LoVo (cell line): Measurements from ENCODE around the gene TMEM171.

Experiments
- DNase-seq: peaks from one replicate; pipeline ENCODE4 v3.0.0-alpha.2; 2016; ENCODE audit warnings: low spot score

TMEM171 gene

DNA sequence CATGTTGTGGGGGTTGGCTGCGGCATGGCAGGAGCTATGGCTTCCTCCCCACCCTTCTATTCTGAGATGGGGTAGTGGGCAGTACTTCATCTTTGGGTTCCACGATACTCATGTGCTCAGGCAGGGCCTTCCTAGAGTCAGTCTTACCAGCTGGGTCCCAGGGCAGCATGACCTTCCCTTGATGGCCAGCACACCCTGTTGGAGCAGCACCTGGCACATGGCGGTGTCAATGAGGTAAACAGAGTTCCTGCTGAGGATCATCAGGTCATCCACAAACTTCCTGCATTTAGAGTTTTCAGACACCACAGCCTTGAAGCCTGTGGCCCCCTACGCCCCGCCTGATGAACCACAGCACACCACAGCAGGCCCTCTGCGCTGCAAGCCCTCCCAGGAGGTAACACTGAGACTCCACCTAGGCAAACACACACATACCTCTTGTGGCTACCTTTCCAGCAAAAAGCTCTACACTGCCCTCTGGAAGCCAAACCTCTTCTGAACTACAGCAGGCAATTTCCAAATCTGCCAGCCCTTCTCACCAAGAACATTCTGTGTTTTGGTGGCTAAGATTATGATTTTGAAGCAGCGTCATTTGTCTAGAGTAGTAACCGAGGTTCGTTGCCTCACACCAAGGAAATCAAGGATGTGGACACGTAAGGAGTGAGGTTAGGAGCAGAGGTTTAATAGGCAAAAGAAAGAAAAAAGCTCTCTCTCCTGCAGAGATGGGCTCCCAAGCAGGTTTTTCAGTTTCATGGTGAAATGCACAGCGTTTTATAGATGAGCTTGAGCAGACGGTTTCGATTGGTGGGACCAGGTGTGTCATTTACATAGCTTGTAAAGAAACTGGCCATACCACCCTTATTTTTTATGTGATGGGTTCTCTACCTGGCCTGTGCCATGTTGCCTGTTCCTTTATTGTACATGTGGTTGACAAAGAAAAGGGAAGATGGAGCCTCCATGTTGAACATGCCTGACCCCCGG, 32.3 kb downstream of the TMEM171 start:
- peak; percentile 7 for DNase-seq

DNA sequence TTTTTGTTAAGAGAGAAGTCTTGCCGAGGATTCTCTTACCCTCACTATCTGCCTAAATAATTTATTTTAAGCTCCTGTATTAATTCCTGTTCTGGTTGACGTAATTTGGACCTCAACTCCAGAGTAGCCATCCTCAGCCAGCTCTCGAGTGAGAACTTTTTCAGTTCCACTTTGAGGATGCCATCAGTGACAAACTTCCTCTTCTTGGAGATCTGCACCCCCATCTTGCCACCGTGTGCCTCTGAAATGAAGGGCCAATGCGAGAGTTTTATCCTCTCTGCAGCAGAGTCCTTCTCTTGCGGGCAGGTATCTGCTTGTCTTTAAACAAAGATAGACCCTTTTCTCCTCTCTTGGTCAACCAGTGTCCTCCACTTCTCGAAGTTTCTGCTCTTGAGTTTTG, 33.1 kb downstream of the TMEM171 start:
- no peak for DNase-seq

DNA sequence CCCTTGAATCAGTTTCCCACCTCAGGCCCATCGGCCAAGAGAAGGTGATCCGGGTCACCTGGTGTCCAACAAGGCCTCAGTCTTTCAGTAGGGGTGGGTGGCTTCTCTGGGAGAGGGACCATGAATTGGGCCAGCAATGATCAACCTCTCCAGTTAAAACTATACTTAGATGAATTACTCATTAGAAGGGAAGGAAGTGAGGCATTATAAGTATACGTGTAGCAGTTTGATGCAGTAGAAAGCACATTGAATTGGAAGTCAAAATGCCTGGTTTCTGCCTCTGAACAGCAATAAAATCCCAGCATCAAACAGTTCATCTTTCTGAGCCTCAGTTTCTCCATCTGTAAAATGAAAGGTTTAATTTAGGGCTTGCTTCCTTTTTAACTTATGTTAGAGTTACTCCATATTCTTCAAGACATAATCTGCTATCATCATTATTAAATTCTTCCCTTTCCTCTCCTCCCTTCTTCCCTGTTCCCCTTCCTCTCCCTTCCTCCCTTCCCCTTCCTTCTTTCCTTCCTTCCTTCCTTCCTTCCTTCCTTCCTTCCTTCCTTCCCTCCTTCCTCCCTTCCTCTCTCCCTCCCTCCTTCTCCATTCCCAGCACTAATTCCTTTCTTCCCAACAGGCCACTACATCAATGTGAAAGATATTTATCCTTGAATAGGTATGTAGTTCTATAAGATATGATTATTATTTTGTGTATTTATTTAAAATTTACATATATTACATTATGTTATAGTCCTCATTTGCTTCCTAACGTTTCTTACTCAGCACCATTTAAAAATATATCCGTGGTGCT, 34.0 kb downstream of the TMEM171 start:
- no peak for DNase-seq

- DNase-seq, result no peak
Observed at GRCh38 chr5:73155271-73156222, 35.2 kb downstream of the TMEM171 start.

- DNase-seq, result no peak
Observed at GRCh38 chr5:73157414-73158303, 37.3 kb downstream of the TMEM171 start.

GRCh38 chr5:73158313-73158712, 37.9 kb downstream of the TMEM171 start:
- no peak for DNase-seq

- no peak for DNase-seq
Observed at GRCh38 chr5:73160239-73160671, 39.9 kb downstream of the TMEM171 start.

DNA sequence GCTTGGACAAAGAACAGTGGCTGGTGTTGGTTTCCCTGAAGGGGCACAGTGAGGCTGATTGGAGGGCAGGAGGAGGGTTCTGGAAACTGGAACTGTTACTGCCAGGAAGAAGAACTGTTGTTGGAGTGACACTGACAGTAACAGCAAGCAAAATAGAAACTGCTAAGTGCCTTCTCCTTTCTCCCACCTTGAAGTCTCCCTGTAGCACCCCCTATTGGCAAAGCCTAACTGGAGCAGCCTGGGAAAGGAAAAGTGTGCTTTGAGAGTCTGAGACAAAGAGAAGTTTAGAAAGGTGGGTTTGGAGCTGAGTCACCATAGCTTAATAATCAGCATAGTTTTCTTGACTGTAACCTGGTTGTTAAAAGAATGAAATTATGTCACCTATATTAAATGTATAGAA, 50.1 kb downstream of the TMEM171 start:
- no peak for DNase-seq

- no peak for DNase-seq
Observed at GRCh38 chr5:73171495-73171894, 51.1 kb downstream of the TMEM171 start.

DNA sequence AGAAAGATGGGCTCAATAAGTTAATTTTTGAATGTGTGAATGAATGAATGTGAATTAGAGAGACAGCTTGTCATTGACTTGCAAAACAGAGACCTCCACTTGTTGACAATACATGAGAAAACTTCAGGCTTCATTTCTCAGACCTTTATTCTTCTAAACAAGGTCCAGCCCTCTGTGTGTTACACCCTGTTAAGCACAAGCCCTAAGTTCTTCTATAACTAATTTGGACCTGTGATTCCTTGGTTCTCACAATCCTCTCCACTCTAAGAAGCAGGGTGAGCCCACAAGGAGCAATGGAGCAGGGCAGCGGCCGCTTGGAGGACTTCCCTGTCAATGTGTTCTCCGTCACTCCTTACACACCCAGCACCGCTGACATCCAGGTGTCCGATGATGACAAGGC, 52.6 kb downstream of the TMEM171 start, which contains the start of gene TMEM174:
TSS of gene TMEM174 (plus strand) at position 243 of the 400 bp plus-strand sequence. CDS start at position 294, 51 bp downstream.
- no peak for DNase-seq

GRCh38 chr5:73174100-73174815, 53.9 kb downstream of the TMEM171 start:
- no peak for DNase-seq

DNA sequence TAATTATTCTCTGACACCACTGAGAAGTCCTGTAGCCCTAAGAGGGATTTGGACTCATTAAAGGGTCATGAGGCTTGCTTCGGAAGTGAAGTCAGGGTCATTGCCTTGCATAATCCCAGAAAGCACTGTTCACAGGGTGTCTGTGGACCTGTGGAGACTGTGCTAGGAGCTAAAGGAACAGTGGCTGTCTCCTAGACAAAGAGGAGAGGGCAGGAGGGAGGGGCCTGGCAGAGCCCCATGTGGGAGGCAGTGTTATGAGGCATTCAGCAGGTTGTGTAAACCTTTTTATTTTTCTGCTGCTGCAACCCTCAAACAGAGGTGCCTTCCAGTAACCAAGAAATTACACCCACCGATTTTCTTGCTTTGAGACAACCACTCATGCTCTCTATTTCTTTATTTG, 55.9 kb downstream of the TMEM171 start:
- DNase-seq, result no peak

DNA sequence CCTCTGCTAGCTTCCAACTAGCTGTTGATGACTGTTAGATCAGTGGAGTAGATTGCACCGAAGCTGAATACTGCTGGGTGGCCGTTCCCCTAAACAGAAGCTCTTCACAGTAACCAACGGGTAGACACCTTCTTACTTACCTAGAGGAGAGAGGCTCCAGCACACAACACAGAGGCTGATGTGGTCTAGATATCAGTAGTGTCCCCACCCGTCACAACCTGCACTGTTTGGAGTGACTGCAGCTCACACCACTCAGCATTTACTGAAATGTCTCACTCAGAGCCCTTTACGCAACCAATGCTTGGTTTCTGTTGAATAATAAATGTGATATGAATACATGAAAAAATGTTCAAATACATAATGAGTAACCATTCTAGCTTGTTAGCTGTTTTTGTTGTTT, 57.9 kb downstream of the TMEM171 start:
- DNase-seq, result no peak

GRCh38 chr5:73179730-73180129, 59.4 kb downstream of the TMEM171 start:
- DNase-seq, result no peak

GRCh38 chr5:73180566-73180965, 60.2 kb downstream of the TMEM171 start:
- no peak for DNase-seq
